PFSK-1 (cell line): ENCODE results near the gene IQGAP3.

Experiments
- FOXP2 ChIP-seq: optimal IDR thresholded peaks from 2 replicates; pipeline ENCODE3; 2011; ENCODE audit warnings: borderline replicate concordance, control low read depth, inconsistent platforms; ENCODE audit not compliant: insufficient read depth; ENCODE audit errors: extremely low read length, extremely low read depth
- POLR2AphosphoS5 ChIP-seq: IDR thresholded peaks from 2 replicates; pipeline ENCODE4 v1.6.1; 2012; ENCODE audit warnings: low read depth, mild to moderate bottlenecking, control low read depth, low read length, moderate library complexity
- SIN3A ChIP-seq: IDR thresholded peaks from 2 replicates; pipeline ENCODE4 v1.6.1; 2012; ENCODE audit warnings: mild to moderate bottlenecking, low read length, moderate library complexity, borderline replicate concordance; ENCODE audit not compliant: insufficient read depth
- TAF1 ChIP-seq: IDR thresholded peaks from 2 replicates; pipeline ENCODE4 v1.6.1; 2012; ENCODE audit warnings: low read length, control low read depth, borderline replicate concordance; ENCODE audit not compliant: insufficient read depth
- TF ChIP-seq, protein P1 (sequence below), 2 experiments: IDR thresholded peaks; 2 replicates each; pipeline versions ENCODE4 v1.6.1 to v1.8.0; 2011 to 2012; ENCODE audit warnings: low read depth in 2 of 2, low read length in 2 of 2, control low read depth in 1 of 2, inconsistent platforms in 1 of 2, mild to moderate bottlenecking in 1 of 2, moderate library complexity in 1 of 2; ENCODE audit not compliant: insufficient read depth in 1 of 2

The IQGAP3 gene

DNA sequence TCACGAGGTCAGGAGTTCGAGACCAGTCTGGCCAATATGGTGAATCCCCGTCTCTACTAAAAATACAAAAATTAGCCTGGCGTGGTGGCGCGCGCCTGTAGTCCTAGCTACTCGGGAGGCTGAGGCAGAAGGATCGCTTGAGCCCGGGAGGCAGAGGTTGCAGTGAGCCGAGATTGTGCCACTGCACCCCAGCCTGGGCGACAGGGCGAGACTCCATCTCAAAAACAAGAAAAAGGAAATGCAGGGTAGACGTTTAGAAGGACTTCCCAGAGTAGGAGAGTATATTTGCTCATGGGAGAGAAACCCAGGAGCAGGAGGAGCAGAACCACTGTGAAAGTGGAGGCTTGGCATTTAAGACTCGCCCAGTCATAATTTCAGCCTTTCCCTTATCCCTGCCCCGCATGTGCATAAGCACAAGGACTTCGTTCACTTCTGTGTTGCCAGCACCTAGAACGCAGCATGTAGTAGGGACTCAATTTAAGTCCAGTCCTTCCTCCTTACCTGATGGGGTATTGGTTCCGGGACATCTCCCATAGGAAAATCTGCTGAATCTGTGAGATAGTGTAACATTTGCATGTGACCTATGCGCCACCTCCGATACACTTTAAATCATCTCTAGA lies 66.6 kb downstream of the IQGAP3 start:
- TF ChIP-seq TAF1: no peak
- TF ChIP-seq POLR2AphosphoS5: no peak
- no peak for TF ChIP-seq FOXP2
- no peak for TF ChIP-seq SIN3A
- TF ChIP-seq, protein P1, sequence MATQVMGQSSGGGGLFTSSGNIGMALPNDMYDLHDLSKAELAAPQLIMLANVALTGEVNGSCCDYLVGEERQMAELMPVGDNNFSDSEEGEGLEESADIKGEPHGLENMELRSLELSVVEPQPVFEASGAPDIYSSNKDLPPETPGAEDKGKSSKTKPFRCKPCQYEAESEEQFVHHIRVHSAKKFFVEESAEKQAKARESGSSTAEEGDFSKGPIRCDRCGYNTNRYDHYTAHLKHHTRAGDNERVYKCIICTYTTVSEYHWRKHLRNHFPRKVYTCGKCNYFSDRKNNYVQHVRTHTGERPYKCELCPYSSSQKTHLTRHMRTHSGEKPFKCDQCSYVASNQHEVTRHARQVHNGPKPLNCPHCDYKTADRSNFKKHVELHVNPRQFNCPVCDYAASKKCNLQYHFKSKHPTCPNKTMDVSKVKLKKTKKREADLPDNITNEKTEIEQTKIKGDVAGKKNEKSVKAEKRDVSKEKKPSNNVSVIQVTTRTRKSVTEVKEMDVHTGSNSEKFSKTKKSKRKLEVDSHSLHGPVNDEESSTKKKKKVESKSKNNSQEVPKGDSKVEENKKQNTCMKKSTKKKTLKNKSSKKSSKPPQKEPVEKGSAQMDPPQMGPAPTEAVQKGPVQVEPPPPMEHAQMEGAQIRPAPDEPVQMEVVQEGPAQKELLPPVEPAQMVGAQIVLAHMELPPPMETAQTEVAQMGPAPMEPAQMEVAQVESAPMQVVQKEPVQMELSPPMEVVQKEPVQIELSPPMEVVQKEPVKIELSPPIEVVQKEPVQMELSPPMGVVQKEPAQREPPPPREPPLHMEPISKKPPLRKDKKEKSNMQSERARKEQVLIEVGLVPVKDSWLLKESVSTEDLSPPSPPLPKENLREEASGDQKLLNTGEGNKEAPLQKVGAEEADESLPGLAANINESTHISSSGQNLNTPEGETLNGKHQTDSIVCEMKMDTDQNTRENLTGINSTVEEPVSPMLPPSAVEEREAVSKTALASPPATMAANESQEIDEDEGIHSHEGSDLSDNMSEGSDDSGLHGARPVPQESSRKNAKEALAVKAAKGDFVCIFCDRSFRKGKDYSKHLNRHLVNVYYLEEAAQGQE (IDR thresholded peaks at IDR 0.05; ENCODE audit: insufficient read depth in 1 of 2, low read depth in 2 of 2, low read length in 2 of 2): no peak

GRCh38 chr1:156504821-156505678 lies 67.3 kb downstream of the IQGAP3 start:
- TF ChIP-seq TAF1 (peak; percentile 84; the same call in 1 of the 2 replicates), SIN3A (peak; percentile 57; the same call in 1 of the 2 replicates), POLR2AphosphoS5 (no peak; the same call in 1 of the 2 replicates), FOXP2 (no peak)
- TF ChIP-seq, protein P1 (IDR thresholded peaks at IDR 0.05; ENCODE audit: insufficient read depth in 1 of 2, low read depth in 2 of 2, low read length in 2 of 2): peak in 1 of 2 experiments; percentile 42; a peak in 1 of 4 replicates

- TF ChIP-seq SIN3A: no peak
- no peak for TF ChIP-seq FOXP2
- TF ChIP-seq POLR2AphosphoS5: no peak
- no peak for TF ChIP-seq TAF1
- TF ChIP-seq, protein P1 (IDR thresholded peaks at IDR 0.05; ENCODE audit: insufficient read depth in 1 of 2, low read depth in 2 of 2, low read length in 2 of 2): no peak
These were observed 67.9 kb downstream of the IQGAP3 start for GRCh38 chr1:156504438-156504813.

DNA sequence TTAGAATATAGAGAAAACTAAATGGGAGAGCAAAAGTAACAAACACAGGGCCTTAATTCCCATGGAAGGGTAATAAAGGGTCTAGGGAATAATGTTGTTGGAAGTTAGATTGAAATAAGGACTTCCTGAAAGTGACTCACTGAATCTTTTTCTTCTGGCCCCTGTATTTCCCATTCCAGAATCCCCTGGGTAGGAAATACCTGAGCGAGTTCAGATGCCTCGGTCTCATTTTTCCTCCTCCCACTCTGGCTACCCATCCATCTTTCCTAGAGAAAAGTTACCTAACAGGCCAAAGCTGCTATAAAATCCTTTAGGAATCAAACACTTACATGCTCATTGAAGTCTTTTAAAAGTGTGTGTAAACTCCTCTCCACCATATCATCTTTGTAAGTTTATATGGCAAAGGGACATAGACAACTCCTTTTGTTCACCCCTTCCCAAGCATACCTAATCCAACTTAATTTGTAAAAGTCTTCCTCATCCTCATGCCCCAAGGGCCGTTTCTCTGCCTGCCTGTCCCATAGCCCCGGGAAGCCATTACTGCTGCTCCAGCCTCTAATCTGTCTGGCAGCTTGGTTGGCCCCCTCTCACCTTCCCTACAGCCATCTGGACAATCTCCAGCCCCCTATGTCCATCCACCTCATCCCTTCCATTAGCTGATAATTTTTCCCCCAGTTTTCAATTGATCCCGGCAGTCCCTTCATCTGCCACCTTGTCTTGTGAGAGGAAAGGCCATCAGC lies 68.5 kb downstream of the IQGAP3 start:
- TF ChIP-seq, protein P1 (IDR thresholded peaks at IDR 0.05; ENCODE audit: insufficient read depth in 1 of 2, low read depth in 2 of 2, low read length in 2 of 2): no peak
- TF ChIP-seq TAF1 (peak; percentile 37; the same call in 1 of the 2 replicates), POLR2AphosphoS5 (no peak), FOXP2 (no peak)
